Measurements from ENCODE around the gene NT5DC3.

The NT5DC3 gene

DNA sequence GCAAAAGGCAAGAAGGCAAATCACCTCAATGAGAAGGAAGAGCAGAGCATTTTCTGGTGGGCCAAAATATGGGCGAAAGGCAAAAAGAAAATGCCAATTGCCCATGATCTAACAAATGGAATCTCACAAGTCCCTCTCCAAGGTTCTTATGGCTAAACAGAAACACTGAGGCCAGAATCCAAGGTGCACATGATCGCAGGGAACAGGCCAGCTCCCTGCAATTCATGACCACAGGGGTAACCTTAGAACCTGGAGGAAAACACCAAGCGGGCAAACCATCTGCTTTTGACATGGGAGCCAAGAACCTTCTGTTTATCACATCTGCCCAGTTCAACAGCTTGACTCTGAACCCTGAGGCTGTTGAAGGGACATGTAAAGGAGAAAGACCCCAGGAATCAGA, 60.0 kb downstream of the NT5DC3 start:
- no peak for DNase-seq

DNA sequence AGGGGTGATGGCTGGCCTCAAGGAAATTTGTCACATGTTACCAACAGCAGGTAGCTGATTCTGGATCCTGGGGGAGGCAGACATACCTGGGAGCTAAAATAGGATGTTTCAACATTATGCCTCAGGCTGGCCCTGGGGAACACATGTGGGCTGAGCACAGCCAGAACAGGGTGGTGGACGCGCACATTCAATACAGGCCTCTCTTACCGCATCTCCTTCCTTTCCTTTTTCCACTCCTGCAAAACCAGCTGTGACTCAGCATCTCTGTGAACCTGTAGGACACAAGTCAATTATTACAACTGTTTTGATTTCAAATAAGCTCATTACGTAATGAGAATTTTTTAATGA, 61.0 kb downstream of the NT5DC3 start:
- DNase-seq: no peak

DNA sequence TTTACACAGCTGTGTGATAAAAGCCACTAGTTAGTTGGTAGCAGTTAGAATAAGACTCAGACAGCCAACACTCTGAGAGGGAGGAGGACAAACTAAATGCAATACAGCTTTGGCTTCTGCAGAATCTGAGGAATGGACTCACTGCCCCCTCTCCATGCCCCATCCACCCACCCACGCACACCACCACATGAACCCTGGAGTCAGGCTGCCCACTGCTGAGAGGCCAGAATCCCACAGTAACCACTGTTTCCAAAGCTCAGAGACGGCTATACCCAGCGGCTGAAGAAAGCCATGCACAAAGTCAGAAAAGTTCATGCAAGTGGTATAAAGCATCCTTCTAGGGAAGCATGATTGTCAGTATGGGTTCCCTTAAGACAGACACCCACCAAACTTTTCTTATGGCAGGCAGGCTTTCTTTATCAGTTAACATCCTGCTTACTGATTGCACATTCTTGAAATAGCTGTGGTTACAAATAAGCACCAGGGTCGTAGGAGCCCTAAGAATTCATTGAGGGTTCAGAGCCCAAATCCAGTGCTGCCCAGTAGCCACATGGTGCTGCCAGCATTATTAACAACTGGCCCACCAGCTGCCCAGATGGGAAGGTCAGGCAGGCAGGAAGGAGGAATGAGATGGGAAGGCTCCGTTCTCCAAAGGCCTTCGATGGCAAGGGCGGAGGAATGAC, 61.5 kb downstream of the NT5DC3 start:
- DNase-seq: no peak

DNA sequence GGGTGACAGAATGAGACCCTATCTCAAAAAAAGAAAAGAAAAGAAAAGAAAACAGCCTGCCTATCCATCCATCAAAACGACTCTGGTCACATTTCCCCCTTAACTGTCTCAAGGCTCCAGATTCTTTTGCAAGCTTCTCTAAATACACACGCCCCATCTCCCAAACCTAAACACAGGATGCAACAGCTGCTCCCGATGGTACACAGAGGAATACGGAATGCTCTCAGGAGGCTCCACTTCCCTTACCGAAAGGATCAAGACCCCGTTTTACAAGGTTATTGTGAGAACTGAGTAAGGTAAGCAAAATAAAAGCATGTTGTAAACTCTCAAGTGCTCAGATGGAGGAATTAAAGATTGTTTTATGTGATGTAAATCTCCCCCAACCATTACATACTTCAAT, 62.3 kb downstream of the NT5DC3 start:
- DNase-seq: no peak

DNA sequence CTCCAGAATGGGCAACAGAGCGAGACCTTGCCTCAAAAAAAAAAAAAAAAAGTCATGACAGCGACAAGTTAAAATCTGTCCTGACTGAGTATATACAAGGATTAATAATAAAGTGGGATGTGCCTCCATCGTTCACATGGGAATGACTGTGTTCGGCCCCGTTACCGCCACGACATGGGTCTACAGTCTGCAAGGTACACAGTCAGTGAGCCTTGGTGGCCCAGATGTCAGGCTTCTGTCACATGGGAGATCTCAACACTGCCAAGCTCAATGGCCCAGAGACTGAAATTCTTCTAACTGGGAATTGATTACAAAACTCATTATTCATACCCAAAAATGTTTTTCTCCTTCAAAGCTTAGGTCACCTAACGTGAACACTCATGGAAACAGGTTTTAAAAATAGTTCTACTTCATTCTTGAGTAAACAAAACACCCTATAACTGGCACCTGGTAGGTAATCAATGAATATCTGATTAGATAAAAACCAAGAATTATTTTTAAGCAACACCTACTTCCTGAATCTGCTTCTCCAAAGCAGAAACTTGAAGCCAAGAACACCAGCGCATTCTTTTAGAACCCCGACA, 66.0 kb downstream of the NT5DC3 start:
- no peak for DNase-seq

DNA sequence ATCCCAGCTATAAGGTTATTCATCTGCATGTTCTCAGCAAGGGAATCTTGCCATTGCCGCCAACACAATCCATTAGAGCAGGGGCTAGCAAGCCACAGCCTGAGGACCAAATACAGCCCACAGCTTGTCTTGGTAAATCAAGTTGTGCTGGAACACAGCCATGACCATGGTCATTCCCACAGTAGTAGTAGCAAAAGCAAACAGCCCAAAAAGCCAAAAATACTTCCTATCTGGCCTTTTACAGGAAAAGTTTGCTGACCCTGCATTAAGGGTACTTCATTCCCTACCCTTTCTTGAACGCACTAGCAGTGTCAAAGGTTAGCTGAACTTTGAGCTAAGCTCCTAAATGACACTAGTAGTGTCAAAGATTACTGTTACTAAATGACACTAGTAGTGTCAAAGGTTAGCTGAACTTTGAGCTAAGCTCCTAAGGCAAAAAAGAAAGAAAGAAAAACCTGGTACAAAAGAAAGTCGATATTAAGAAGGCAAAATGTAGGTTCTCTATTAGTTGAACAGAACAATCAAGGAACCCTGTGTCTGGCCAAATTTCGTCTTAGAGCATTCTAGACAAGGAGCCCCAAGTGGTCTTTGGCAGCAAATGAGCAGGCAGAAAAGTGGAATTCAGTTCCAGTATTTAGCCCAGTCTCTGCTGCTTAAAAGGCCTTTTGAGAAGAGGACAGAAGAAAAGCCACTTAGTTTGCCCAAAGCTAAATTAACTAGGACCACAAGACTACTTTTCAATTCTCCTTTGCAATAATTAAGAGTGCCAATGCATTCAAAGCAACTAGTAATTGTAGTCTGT, 67.7 kb downstream of the NT5DC3 start:
- no peak for DNase-seq

DNA sequence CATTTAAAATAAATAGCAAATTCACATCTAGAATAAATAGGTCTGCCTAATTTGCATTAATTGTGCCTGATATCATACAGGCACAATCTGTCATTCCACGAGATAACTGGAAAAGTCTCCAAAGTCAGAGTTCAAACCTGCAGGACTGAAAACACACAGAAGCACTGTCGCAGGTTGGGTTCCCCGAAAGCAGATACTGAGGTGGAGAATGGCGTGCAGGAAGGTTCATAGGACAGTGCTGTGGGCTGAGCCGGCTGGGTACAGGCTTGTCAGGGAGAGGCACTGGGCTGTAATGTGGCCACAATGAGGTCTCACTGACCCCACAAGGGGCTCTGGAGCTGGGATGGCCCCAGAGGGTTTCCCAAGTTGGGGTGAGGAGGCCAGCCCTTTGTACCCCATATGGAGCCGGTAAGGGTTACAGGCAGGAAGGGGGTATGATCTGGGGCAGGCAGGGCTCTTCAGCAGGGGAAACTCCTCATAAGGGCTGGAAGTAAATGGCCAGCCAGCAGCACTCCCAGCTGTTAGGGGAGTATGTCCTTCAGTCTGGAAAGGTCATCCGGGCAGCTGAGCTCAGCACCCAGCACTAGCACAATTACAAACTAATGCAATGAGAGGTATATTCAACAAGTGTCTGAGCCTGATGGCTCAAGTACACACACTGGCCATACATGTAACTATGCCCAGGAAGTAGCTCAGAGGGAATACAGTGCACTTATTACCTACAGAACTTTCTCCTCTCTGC, 68.5 kb downstream of the NT5DC3 start:
- no peak for DNase-seq

DNA sequence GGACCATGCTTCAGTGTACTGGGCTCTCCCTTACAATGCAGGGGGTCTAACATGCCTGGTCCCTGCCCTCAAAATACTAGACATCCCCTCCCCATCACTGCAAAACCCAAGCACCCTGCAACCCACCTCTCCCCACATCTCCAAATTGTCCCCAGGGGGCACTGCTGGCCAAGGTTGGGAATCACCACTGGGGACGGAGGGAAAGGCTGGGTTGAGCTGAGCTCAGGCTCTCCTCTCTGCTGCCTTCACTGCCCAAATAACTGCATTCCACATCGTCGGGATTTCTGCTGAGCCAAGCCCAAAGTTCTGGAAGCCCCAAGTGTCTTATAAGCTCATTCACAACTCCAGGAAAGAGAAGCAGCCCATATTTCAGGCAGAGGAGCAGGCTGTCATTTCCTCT, 69.6 kb downstream of the NT5DC3 start:
- no peak for DNase-seq

DNA sequence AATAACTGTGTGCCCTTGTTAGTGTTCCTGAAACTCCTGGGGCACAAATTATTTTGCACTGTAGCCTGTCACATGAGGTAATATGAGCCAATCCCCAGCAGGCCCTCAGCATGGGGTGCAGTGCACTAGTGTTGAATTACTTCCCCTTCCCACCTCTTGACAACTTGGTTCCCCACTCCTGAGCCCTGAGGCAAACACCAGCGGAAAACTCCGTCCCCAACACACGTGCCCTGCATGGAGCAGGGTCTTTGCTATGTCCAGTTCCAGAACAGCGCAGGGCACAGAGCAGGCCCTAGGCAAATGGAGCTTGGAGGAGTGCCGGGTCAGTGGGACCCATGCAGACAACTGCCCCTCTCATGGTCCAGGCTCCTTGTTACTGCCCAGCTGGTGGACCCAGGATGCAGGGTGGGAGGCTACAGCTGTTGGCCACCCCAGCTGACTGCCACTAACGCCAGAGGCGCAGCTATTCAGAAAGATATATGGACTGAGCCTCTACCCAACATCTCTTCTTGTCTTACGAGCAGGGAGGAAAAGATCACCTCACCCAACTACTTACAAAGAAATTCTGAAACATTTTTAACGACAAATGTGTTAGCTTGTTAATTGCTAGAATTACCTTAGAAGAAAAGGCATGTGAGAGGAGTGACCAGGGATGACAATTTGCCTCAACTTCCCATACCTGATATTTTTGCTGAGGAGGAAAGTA, 71.6 kb downstream of the NT5DC3 start:
- no peak for DNase-seq

DNA sequence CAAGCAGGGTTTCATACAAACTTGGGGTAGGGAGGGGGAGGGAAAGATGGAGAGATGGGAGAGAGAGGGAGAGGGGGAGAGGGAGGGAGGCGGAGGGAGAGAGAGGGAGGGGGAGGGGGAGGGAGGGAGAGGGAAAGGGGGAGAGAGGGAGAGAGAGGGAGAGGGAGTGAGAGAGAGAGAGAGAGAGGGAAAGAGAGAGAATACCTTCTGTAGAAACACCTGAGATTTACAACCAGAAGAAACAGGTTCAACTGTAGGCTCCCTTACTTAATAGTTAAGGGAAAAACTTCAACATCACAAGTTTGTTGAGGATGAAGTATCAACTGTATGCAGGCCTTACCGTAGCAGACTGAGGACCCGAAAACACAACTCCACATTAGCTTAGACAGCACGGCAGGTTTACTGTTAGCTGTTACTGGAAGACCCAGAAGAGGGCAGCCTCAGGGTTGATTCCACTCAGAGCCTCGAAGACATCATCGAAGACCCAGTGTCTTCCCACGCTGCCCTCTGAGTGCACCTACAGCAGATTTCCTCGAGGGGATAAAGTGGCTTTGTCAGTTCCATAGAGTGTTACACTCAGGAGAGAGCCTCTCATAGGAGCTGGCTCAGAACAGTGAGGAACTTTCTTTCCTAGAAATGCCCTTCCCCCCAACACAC, 72.4 kb downstream of the NT5DC3 start:
- no peak for DNase-seq

DNA sequence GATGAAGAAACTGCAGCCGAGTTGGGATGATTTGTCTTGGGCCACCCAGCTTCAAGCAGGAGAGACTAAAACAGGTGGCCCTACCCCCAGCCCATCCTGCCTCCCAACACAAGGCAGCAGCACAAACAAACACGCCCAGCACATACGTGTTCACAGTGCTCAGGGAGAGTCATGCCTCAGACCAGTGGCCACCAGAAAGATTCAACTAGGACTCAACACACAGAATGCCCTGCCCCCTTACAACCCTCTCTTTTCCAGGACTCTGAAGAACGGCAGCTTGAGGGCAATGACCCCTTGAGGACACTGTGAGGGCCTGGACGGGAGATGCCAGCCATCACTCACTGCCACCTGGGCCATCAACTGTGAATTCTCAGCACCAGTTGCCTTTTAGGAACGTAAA, 75.0 kb downstream of the NT5DC3 start:
- DNase-seq: no peak

DNA sequence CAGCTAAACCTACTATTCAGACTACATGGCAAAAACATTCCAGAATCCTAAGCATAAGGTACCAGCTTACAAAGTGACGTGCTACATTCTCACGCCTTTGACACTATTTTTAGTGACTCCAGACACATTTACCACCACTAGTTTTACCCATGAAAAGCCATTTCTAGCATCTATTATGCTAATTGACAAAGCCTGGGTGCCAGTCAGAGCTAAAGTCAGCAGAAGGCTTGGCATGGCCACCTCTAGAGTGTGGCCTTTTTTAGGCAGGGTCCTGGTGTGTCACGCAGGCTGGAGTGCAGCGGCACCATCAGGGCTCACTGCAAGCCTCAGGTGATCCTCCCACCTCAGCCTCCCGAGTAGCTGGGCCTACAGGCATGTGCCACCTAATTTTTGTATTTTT, 75.7 kb downstream of the NT5DC3 start:
- DNase-seq: no peak

DNA sequence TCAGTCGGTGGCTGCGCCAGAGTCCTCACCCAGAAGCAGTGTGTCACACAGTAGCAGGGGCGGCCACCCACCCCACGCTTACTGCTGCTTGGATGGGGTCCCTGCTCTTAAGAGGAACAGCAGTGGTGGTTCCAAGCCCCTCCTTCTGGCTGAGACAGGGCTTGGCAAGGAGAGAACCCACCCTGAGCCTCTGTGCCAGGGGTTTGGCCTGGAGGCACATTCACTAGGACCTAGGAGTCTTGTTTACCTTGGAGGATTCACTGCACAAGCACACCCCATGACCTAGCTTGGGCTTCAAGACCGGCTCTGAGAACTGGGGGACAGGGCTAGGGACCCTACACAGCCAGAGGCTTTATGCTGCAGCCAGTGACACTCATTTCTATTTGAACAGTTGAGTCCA, 78.6 kb downstream of the NT5DC3 start:
- no peak for DNase-seq

DNA sequence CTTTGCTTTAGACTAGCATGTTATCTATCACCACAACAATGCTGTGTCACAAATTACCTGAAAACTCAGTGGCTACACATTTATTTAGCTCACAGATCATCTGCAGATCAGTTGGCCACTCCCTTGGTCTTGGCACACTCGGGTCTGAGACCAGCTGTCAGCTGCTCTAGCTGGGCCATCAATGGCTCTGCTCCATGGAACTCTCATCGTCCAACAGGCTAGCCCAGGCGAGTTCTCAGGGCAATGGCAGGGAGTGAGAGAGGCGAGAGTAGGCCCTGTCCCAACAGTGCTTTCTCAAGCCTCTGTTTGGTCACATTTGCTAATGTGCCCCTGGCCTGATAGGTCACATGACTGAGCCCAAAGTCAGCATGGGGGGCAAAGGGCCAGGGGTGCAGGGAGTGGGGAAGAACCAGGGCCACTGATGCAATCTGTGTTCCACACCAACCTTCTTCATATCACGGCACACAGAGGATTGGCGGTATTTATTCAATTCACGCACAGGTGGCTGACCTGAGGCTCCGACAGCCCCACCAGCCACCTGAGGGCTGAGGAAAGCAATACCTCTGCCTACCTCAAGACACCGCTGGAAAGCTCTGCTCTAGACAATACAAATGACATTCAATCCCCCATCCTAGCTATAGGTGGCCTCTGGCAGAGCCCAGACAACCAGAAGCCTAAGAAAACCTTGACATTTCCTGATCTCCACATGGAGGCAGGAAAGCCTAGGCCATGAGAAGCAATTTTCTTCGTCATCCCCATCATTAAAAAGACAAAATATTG, 82.5 kb downstream of the NT5DC3 start:
- no peak for DNase-seq

DNA sequence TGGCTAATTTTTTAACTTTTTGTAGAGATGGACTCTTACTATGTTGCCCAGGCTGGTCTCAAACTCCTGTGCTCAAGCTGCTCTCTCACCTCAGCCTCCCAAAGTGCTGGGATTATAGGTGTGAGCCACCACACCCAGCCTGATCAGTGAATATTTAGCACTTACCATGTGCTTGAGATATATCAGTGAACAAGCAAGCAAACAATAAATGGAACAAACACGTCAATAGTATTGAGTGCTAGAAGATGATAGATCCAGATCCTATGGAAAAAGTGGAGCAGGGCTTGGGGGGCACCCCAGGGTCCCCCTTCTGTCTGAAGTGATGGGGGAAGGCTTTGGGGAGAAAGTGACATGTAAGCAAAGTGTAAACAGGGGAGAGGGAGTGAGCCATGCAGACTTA, 83.8 kb downstream of the NT5DC3 start:
- no peak for DNase-seq

DNA sequence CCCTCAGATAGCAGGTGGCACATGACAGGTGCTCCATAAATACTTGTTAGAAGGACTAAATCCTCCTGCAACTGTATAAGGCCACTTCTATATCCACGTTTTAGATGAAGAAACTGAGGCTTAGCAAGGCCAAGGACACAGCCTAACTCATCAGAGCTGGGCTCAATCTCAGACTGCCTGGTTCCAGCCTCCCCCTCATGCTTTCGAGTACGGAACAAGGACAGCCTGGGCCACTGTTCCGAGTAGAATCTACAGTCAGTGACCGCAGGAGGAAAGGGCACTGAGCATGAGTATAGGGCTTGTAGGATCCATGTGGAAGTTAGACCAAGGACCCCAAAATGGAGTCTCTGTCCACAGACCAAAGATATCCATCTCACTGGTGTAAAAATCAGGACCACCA, 84.6 kb downstream of the NT5DC3 start:
- no peak for DNase-seq

DNA sequence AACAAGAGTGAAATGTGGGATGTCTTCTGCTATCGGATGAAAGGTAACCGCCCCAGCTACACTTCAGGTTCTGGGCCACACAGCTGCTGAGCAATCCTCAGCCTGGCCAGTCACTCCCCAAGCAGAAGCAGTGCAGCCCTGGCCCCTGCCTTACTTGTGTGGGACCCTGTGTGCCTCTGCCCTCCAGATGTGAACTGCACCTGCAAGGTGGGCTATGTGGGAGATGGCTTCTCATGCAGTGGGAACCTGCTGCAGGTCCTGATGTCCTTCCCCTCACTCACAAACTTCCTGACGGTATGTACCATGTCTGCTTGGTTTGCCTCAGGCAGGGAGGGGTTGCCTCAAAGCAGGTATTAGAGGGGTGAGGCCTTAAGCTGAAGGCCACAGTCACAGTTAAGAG, 85.6 kb downstream of the NT5DC3 start:
- no peak for DNase-seq

DNA sequence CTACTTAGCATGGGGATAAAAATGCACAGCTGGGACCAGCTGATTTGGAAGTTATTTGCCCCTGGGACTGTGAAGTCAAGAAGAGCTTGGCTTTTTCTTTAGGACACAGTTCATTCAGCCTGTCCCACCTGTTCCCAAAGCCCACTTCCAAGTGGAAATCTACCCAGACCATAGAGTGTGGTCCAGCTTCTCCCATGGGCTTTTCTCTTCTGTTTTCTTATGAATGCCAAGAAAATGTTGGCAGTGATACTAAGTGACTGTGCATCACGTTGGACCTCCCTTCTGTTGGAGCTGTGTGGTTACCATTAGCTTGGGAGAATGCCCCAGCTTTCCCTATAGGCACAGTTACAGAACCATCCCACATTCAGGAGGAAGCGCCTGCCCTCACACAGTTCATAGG, 89.4 kb downstream of the NT5DC3 start:
- no peak for DNase-seq

DNA sequence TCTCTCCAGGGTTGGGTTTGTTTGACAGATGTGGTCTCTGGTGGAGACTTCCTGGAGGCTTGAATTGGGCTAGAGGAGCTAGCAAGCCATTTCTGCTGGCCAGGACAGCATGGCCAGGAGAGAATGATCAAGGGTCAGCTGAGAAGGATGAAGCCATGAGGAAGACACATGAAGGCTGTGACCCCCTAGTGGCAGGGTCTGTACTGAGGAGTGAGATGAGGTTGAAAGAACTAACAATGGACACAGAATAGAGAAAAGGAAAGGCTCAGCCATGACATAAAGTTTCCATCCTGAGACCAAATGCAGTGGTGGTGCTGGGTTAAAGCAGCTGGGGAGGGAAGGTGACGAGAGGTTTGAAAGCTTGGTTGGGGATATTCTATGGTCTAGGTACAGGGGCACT, 89.9 kb downstream of the NT5DC3 start:
- DNase-seq: no peak

DNA sequence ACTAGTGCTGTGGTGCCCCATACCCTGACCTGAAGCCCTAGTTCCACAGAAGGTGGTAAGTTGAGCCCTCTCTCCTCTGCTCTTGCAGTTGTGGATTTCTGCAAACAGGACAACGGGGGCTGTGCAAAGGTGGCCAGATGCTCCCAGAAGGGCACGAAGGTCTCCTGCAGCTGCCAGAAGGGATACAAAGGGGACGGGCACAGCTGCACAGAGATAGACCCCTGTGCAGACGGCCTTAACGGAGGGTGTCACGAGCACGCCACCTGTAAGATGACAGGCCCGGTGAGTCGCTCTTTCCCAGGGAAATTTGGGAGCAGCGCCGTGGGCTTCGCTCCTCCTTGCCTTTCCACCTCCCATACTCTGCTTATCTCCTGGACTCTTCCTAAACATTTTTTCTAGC, 92.2 kb downstream of the NT5DC3 start:
- no peak for DNase-seq

DNA sequence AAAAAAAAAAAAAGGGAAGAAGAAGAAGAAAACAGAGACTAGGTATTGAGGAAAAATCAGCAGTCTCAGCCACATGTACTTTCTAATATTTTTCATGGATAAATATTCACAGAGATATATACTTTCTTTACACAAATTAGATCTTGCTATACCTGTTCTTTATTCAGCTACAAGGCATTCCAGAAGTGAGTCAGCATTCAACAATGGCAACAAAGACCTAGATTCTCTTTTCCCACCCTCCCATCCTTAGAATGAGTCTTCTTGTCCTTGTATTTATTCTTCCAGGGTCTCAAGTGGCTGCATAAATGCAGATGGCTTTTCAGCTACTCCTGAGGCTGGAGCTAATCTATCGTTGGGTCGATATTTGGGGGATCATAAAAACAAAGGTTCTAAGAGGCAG, 93.0 kb downstream of the NT5DC3 start:
- no peak for DNase-seq

DNA sequence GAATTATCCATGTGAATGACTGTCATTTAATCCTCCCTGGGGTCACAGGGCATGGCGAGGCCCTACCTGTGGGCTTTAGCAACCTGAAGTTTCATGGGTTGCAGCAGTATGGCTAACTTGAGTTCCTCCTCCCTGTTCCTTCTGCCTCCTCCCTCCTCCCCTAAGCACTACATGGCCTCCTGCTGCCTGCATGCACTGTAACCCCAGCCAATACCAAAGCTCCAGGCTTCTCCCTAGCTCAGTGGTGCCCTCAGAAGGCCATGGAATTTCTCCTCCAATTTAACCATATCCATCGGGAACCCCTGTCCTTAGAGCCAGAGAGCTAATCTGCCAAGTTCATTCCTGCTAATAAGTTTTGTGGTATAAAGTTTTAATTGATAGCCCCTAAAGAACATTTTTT, 95.1 kb downstream of the NT5DC3 start:
- no peak for DNase-seq
